Measurements from ENCODE around the gene EFCAB6.

- no peak for TF ChIP-seq FOXA1 (IDR thresholded peaks at IDR 0.05)
- no peak for TF ChIP-seq FOXA1 (CRISPR knock-in tag; IDR thresholded peaks at IDR 0.05)
- no peak for TF ChIP-seq HNF1B (CRISPR knock-in tag; IDR thresholded peaks at IDR 0.05)
- TF ChIP-seq ZNF180 (CRISPR knock-in tag; IDR thresholded peaks at IDR 0.05; ENCODE audit: borderline replicate concordance, low read depth): no peak
Observed at GRCh38 chr22:43821606-43822425, 9.7 kb upstream of the EFCAB6 start.

Measured in HepG2 (cell line).